Stomach (tissue), 9 donors: ENCODE results near the gene ELL2. TPM values are rescaled to one million over a fixed set of nuclear protein-coding genes. Genes with fewer than 3 reads are reported as not detected.

ENCODE experiments used
- DNase-seq, 2 donors: peaks; one replicate each; pipeline versions ENCODE4 v3.0.0 to v3.0.0-alpha.2; 2013 to 2019
- H3K27ac ChIP-seq, 5 donors: fragments of 200-600 bp in 4 of 5; sonication (generic) in 4 of 5; one replicate each; pipeline ENCODE4 v1.5.1; 2013 to 2019; ENCODE audit warnings: mild to moderate bottlenecking in 1 of 5, moderate library complexity in 1 of 5
- H3K27me3 ChIP-seq, 3 donors: fragments of 200-600 bp; sonication (generic); one replicate each; pipeline ENCODE4 v1.5.1; 2017 to 2019; ENCODE audit warnings: mixed run types in 1 of 3
- H3K36me3 ChIP-seq, 4 donors: fragments of 200-600 bp; sonication (generic); 1 replicate in 3 of 4; 2 replicates in 1 of 4; pipeline ENCODE4 v1.5.1; 2016 to 2019
- H3K4me1 ChIP-seq, 4 donors: fragments of 200-600 bp; sonication (generic); one replicate each; pipeline ENCODE4 v1.5.1; 2016 to 2019
- H3K4me3 ChIP-seq, 4 donors: fragments of 200-600 bp; sonication (generic) in 3 of 4; one replicate each; pipeline ENCODE4 v1.5.1; 2016 to 2019; ENCODE audit warnings: mild to moderate bottlenecking in 1 of 4
- H3K9me3 ChIP-seq, 4 donors: fragments of 200-600 bp; sonication (generic); one replicate each; pipeline ENCODE4 v1.5.1; 2016 to 2019
- CTCF ChIP-seq, 7 experiments: fragments of 450-650 bp in 4 of 7; fragments of 200-600 bp in 3 of 7; sonication (generic) in 3 of 7; IDR thresholded peaks; one replicate each; pipeline ENCODE4 v1.5.1; 2016 to 2019; ENCODE audit warnings: antibody characterized with exemption in 7 of 7, control low read depth in 2 of 7, mild to moderate bottlenecking in 1 of 7
- EP300 ChIP-seq: sonication (generic); formaldehyde crosslinking; IDR thresholded peaks from one replicate; pipeline ENCODE4 v1.6.1; 2017; ENCODE audit warnings: antibody characterized with exemption
- POLR2A ChIP-seq, 4 donors: fragments of 450-650 bp; IDR thresholded peaks; one replicate each; pipeline ENCODE4 v1.6.1; 2016; ENCODE audit warnings: antibody characterized with exemption in 4 of 4, control low read depth in 2 of 4, mild to moderate bottlenecking in 1 of 4, moderate library complexity in 1 of 4
- POLR2AphosphoS5 ChIP-seq, 3 donors: sonication (generic); formaldehyde crosslinking; IDR thresholded peaks; one replicate each; pipeline ENCODE4 v1.6.1; 2016; ENCODE audit warnings: antibody characterized with exemption in 3 of 3
- WGBS, 5 donors: extraction: QIAGEN DNeasy Blood & Tissue Kit in 3 of 5; methylation state at CpG; one replicate each; pipeline versions ENCODE4 v1.1.5 to v1.1.7; 2013 to 2018; 5-methylcytosine and 5-hydroxymethylcytosine counted together
- intact Hi-C: fragments of 100-400 bp; cut with DNase I; formaldehyde crosslinking; loops from one replicate; pipeline ENCODE4 v1.15.1; 2023; ENCODE audit warnings: low total_unique reads
- polyA plus RNA-seq, 3 donors: library from polyadenylated mRNA; stranded (reverse); fragments of 200-250 nt; gene quantifications; one replicate each; pipeline ENCODE4 v1.2.3, GENCODE V29; 2013
- total RNA-seq, 5 donors: library from RNA; depleted of rRNA; stranded (reverse); fragments of >200 nt; gene quantifications; one replicate each; pipeline versions ENCODE4 v1.1.0 to v1.2.3, GENCODE V29; 2014 to 2016
- donor health status: healthy with polysubstance abuse.
- donor health status: Bipolar disorder and iron deficiency.
- donor health status: healthy.

Gene ELL2
- total and polyA plus RNA-seq, 8 donors: 24.7 to 279 (median 98.0) TPM

DNA sequence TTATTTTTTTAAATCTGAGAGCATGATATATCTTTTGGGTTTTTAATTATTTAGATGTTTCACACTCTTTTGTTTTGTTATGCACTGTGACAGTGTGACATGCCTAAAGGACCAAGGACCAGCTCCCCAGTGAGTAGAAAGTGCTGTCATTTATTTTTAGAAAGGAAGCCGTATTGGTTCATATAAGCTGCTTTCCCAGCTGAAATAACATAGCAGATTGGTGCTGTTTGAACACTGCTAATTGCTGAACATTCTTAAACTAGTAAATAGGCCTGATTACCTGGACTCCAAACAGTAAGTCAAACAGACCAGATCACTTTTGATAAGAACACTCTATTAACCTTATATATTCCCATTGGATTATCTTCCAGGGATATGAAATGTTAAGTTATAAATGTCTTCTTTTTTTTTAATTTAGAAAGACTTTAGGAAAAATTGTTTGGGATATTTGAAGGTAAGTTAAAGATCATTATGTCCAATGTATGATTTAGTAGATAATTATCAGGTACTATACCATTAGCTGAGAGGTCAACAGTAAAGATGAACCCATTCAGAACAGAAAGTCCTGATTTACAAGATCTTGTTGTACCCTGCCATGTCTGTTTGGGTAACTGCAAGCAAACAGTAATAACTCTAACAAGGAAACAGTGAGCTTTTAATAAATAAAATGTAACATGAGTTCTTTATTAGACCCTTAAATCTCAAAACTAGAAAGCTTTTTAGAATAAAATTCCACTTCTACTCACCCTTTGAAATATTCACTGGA is 27.8 kb upstream of the ELL2 start:
- Histone ChIP-seq H3K4me3 (no peak overlapping the region), H3K27ac (peak overlapping the region in 4 of 5 donors; percentile 35 to 67 (median 45)), H3K36me3 (no peaks in the 10 kb centered on the region), H3K9me3 (no peaks in the 10 kb centered on the region), H3K4me1 (peaks cover 13 to 56% (median 34%) of the 10 kb centered on the region in 4 donors), H3K27me3 (no peaks in the 10 kb centered on the region)
- no peak for TF ChIP-seq POLR2AphosphoS5 (IDR thresholded peaks at IDR 0.05)
- no peak for TF ChIP-seq CTCF (IDR thresholded peaks at IDR 0.05)
- TF ChIP-seq POLR2A (IDR thresholded peaks at IDR 0.05): no peak
- no peak for TF ChIP-seq EP300
- WGBS, 5 donors: 23 to 42% (median 40%) methylated on average over 1 of the region's 1 CpG
- intact Hi-C loops: no loop called here
- peak in 1 of 2 donors; percentile 42 for DNase-seq

- Histone ChIP-seq H3K4me3 (no peak overlapping the region), H3K36me3 (no peaks in the 10 kb centered on the region), H3K4me1 (peaks cover 13 to 56% (median 34%) of the 10 kb centered on the region in 4 donors), H3K27ac (peak overlapping the region in 3 of 5 donors; percentile 35 to 67 (median 35)), H3K27me3 (no peaks in the 10 kb centered on the region), H3K9me3 (no peaks in the 10 kb centered on the region)
- peak in 1 of 2 donors; percentile 31 for DNase-seq
- intact Hi-C loops: no loop called here
- 31 to 52% (median 37%) methylated on average over 3 of the region's 3 CpGs for WGBS, 5 donors
- no peak for TF ChIP-seq POLR2AphosphoS5 (IDR thresholded peaks at IDR 0.05)
- TF ChIP-seq POLR2A (IDR thresholded peaks at IDR 0.05): no peak
- no peak for TF ChIP-seq CTCF (IDR thresholded peaks at IDR 0.05)
- TF ChIP-seq EP300: no peak
These were observed 27.2 kb upstream of the ELL2 start for GRCh38 chr5:95988877-95989276.

GRCh38 chr5:95988094-95988493 is 26.4 kb upstream of the ELL2 start:
- WGBS, 5 donors: 76 to 89% (median 85%) methylated on average over 4 of the region's 4 CpGs
- peaks cover 13 to 56% (median 34%) of the 10 kb centered on the region in 4 donors for H3K4me1 ChIP-seq
- peak in 1 of 2 donors; percentile 43 for DNase-seq
- intact Hi-C loops: no loop called here
- H3K9me3 ChIP-seq: no peaks in the 10 kb centered on the region
- H3K27ac ChIP-seq: peak overlapping the region in 1 of 5 donors; percentile 67
- TF ChIP-seq EP300 (no peak), POLR2A (IDR thresholded peaks at IDR 0.05) (no peak), CTCF (IDR thresholded peaks at IDR 0.05) (no peak), POLR2AphosphoS5 (IDR thresholded peaks at IDR 0.05) (no peak)
- no peaks in the 10 kb centered on the region for H3K27me3 ChIP-seq
- H3K36me3 ChIP-seq: no peaks in the 10 kb centered on the region
- H3K4me3 ChIP-seq: no peak overlapping the region

GRCh38 chr5:95986937-95987520 is 25.4 kb upstream of the ELL2 start:
- Histone ChIP-seq H3K27ac (peak overlapping the region; percentile 23 to 67 (median 26)), H3K4me1 (peaks cover 13 to 56% (median 34%) of the 10 kb centered on the region in 4 donors), H3K4me3 (no peak overlapping the region), H3K36me3 (no peaks in the 10 kb centered on the region), H3K27me3 (no peaks in the 10 kb centered on the region), H3K9me3 (no peaks in the 10 kb centered on the region)
- peak in 1 of 2 donors; percentile 80 for DNase-seq
- 60 to 75% (median 65%) methylated on average over 5 of the region's 5 CpGs for WGBS, 5 donors
- TF ChIP-seq EP300: no peak
- TF ChIP-seq POLR2A (IDR thresholded peaks at IDR 0.05): no peak
- no peak for TF ChIP-seq CTCF (IDR thresholded peaks at IDR 0.05)
- TF ChIP-seq POLR2AphosphoS5 (IDR thresholded peaks at IDR 0.05): no peak
- intact Hi-C loops: no loop called here
